Epithelial cell of proximal tubule (primary cell): ENCODE measurements around the gene FAM216A. TPM values are rescaled to one million over a fixed set of nuclear protein-coding genes. Genes with fewer than 3 reads are reported as not detected.

ENCODE experiments used
- DNase-seq: peaks from one replicate; pipeline ENCODE4 v3.0.0-alpha.2; 2011; ENCODE audit warnings: low read depth
- H3K4me3 ChIP-seq: 2 replicates; pipeline ENCODE4 v1.5.1; 2011; ENCODE audit warnings: low read depth, mild to moderate bottlenecking, low read length
- CTCF ChIP-seq: conservative IDR thresholded peaks from 2 replicates; pipeline ENCODE4 v1.5.1; 2012; ENCODE audit warnings: low read depth, mild to moderate bottlenecking, low read length
- total RNA-seq: library from RNA; depleted of rRNA; stranded (reverse); fragments of >200 nt; gene quantifications from 2 replicates; pipeline ENCODE4 v1.2.3, GENCODE V29; 2015

The FAM216A gene
- total RNA-seq, 1 donor from 2014 or later = 20.4 TPM

- no peak for TF ChIP-seq CTCF
- H3K4me3 ChIP-seq = peak overlapping the region; percentile 98
- DNase-seq = no peak
Observed at GRCh38 chr12:110501399-110501751, 32.7 kb downstream of the FAM216A start.

GRCh38 chr12:110501752-110502738 lies 33.4 kb downstream of the FAM216A start, which contains the start of the genes RAD9B and VPS29:
TSS of gene RAD9B (plus strand) at chr12:110502331. CDS start at chr12:110502338, 7 bp downstream.
TSS of gene VPS29 (minus strand) at chr12:110502111. CDS start at chr12:110502051, 60 bp downstream.
- TF ChIP-seq CTCF = no peak
- peak within 1 kb of the TSS; percentile 98 for H3K4me3 ChIP-seq
- peak; percentile 80 for DNase-seq

- no peak for DNase-seq
- no peak for TF ChIP-seq CTCF
- no peak overlapping the region for H3K4me3 ChIP-seq
Observed at GRCh38 chr12:110503432-110503831, 34.8 kb downstream of the FAM216A start.

GRCh38 chr12:110505332-110505731 lies 36.7 kb downstream of the FAM216A start:
- DNase-seq = no peak
- no peak for TF ChIP-seq CTCF
- H3K4me3 ChIP-seq = no peak overlapping the region

GRCh38 chr12:110508071-110508586 lies 39.5 kb downstream of the FAM216A start:
- no peak for TF ChIP-seq CTCF
- no peak for DNase-seq
- H3K4me3 ChIP-seq = no peak overlapping the region

- DNase-seq = no peak
- H3K4me3 ChIP-seq = no peak overlapping the region
- no peak for TF ChIP-seq CTCF
Observed at GRCh38 chr12:110513842-110514241, 45.2 kb downstream of the FAM216A start.
